Hepatic stellate cell (primary cell): ENCODE data around the gene PCLAF.
"Not testable (repeated sequence)": the region's sequence is repeated elsewhere in the genome, so short reads cannot be mapped to it uniquely, and the experiment has no call there.

Experiments
- DNase-seq: peaks from one replicate; pipeline ENCODE4 v3.0.0; 2011; ENCODE audit warnings: low spot score

The PCLAF gene

DNA sequence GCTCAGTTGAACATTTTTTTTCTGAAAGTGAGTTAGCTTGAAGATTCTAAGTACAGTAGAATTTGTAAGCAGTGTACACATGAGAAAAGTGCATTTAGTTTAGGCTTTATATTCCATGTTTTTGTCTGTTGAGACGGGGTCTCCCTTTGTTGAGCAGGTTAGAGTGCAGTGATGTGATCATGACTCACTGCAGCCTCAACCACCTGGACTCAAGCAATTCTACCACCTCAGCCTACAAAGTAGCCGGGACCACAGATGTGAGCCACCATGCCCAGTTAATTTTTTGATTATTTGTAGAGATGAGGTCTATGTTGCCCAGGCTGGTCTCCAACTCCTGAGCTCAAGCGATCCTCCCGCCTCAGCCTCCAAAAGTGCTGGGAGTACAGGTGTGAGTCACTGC is 20.0 kb downstream of the PCLAF start:
- DNase-seq = no peak

DNA sequence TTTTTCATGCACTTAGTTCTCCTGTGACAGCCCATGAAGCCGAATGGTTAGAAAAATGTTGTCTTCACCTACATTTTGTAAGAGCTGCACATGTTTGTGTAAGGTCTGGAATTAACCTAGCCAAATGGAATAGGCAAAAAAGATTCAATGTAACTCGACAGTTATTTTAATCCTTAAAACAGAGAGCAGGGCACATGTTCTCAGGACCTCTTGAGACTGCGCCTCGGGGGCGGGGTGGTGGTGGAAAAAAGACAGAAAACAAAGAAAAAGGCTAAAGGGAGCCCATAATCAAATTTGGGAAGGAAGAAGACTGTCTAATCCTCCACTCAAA is 24.6 kb downstream of the PCLAF start:
- no peak for DNase-seq

DNA sequence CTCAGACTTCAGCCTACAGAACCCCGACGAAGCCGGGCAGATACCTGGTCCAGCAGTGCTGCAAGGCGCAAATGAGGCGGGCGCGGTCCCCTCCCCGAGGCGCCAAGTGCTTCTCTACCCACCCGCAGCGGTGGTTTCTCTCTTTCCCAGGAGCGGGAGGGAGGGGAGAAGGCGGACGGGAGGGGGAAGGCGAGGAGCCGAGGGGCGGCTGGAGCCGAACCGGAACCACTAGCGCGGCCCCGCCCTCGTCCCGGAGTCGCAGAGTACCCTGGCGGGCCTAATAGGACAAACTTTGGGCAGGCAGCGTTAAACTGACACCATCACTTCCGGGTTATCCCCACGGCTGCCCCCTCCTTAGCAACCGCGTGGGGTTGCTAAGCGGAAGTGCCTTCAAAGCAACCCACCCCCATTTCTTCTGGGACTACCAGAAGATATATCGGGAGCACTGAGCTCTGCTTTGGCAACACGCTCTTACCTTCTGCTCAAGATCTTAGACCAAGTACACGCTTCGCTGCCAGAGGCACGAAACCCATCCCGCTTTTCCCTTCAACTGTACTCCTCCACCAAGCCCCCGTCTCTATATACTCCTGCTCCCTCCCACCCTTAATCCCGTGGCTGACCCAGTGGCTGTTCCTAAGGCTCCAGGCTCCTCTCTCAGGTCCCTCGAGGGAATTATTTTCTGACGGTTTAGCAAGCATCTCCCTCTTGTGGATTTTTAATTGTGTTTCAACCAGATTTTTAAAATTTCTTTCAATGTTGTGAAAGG is 25.1 kb downstream of the PCLAF start, which contains the start of gene CSNK1G1:
Gene CSNK1G1, minus strand, starts transcription at position 230 of the 766 bp plus-strand sequence. CDS start 55,674 bp downstream, outside the sequence.
- DNase-seq = peak; percentile 89

DNA sequence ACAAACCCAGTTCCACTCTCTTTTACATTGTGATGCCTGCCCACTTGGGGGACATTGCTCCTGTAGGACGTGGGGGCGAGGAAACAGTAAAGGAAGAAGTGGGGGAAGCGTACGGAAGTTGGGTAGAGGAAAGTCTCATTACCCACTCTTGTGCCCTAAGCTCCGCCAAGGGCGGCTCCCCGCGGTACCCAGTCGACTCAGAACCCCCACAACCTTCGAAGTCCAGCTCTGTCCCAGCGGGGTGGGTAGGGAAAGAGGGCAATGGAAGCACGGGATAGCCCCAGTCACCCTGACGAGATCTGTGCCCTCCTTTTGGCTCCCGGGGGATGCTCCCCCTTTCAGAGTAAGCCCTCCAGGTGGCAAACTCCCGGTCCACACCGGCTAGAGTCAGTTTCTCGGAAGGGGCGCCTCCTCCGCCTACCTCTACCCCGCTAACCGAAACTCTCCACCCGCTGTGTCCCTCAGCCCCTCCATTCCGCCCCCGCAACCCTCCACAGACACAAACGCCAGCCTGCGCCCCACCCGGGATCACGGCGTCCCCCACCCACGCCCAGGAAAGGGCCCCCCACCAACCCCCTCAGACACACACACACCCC is 25.8 kb downstream of the PCLAF start:
- no peak for DNase-seq

DNA sequence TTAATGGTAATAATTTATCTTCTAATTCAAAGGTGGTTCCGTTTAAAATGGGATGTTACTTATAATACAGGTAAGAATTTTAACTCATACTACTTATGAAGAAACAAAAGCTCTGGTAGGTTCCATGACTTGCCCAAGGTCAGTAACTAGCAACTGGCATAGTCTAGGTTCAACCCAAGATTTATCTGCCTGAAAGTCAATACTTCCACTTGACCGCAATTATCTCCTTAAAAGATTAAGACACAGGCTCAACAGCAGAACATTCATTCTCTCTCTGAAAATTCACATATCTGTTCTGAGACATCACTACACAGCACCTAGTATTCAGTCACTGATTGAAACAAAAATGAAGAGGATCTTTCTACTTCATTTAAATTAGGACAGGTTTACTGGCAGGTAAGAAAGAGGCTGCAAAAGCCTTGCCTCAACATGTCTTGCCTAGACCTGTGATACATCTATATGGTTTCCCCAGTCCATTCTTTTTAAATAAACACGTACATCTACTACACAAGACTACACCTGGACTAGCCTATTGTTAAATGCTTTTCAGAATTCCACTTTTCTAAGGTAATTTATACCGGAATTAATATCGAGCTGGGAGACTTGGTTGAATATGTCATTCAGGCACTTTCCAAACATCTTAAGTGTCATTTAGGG is 26.4 kb downstream of the PCLAF start:
- no peak for DNase-seq

DNA sequence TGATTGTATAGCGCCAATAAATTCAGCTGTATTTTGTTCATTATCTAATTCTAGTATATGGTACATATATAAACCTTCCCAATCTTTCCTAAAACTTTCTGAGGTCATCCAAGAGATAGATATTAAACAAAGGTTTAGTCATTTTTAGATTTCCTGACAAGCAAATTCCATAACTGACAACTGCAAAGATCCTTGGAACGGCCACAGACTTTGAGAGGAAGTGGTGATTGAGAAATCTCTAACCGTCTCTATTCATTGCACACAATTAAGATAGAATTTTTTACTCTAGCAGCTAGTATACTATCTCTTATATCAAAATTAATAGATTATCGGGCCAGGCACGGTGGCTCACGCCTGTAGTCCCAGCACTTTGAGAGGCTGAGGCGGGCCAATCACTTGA is 30.0 kb downstream of the PCLAF start:
- no peak for DNase-seq

DNA sequence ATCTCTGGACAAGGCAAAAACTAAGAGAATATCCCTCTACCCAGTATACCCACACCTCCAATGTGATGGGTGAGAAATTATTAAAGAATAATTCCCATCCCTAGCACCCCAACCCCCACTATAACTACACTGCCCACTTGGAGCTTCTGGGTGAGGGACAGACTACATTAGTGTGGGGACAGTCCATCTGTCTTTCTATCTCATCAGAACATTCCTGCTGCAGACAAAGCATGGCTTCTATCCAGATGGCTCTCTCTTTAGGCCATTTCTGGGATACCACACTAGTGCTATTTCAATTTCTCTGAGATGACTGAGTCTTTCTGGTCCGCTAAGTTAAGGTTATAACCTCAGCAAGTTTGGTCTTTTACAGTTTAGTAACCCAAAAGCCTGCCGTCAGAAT is 31.9 kb downstream of the PCLAF start:
- no peak for DNase-seq

DNA sequence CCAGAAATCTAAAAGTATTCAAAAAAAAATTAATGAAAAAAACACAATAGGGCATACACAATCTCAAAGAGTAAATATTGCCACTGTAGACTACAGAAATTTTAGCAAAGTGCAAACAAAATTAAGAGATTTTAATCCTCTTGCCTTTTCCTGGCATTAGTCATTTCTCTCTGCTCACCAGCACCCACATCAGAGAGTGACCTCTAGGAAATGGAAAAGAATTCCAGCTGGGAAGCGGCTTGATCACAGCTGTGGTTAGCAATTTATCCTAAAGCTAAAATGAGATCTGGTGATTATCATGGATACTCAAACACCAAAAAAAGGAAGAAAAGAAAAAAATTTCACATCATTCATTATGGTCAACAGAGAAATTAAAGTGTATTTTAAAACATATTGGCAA is 32.8 kb downstream of the PCLAF start:
- no peak for DNase-seq

DNA sequence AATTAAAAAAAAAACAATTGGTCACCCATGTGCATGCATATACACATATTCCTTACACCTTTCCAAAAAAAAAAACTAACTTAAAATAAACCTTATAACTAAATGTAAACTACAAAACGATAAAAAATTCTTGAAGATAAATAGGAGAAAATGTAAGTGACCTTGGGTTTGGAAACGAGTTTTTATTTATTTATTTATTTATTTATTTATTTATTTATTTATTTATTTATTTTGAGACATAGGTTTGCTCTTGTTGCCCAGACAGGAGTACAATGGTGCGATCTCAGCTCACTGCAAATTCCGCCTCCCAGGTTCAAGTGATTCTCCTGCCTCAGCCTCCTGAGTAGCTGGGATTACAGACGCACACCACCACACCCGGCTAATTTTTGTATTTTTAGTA is 35.0 kb downstream of the PCLAF start:
- DNase-seq = not testable (repeated sequence)

DNA sequence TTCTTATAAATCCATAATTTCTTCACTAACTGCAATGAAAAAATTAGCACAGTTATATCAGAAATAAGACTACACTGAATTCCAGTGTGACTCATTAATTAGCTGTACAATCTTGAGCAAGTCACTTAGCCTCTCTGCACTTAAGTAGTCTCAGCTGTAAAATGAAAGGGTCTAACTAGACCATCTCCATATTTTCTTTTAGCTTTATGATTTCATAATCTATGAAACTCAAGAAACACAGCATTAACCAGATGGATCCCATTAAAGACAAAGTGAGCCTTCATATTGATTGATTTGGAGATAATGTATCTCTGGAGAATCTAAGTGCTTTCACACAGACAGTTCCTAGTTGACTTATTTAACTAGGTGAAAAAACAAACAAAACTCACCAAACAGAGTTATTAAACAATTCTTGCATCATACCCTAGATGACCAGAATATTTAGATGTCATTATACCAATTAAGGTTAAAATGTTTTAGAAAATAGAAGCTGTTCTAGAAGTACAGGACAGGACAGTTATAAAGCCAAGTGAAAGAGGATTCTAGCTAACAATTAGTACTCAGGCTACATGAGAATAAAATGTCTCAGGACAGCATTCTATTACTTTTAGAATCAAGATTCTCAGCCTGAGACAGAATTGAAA is 36.5 kb downstream of the PCLAF start:
- no peak for DNase-seq

DNA sequence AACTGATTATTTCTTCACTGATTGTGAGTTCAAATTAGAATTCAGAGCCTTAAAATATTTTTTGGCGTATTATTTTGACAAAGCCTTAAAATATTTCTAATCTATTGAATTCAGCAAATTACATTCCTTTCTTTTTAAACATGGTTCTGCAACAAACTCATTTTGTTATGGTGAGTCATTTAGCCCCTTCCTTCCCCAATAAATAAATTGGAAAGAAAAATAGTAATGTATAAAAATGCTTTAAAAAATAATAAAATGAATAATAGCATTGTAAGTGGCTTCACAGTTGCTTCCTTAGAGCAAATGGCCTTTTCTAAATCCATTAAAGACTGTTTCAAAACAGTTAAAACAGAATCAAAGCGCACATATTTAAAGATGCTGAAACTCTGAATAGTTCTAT is 37.4 kb downstream of the PCLAF start:
- DNase-seq = no peak

DNA sequence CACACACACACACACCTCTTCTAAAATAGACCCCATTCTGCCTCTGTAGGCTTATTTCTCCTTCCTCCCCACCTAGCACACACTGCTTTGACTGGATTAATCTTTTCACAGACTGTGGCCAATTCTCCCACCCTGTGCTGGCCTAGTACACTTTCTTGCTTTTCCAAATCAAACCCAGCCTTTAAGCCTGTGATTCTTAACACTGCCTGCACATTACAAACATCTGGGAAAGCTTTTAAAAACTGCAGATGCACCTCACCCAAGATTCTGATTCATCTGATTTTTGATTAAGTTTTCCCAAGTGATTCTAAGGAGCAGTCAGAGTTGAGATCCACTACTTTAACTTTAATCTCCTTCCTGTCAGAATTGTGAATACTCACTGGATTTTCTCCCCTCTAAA is 38.0 kb downstream of the PCLAF start:
- no peak for DNase-seq

DNA sequence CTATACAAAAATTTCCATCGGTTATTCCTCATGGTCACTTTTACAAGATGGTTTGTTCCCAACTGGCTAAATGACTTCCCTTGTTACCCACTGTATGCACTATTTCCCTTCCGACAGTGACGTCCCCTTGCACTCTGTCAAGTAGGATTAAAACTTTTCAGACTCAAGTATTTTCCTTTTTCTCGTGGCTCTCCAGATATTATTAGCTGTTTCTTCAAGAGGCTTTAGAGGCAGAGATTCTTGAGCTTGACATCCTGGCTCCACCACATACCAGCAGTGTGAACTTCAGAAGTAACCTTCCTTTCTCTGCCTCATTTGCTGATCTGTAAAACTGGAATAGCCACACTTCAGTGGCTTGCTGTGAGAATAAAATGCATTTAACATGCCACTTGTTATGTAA is 39.3 kb downstream of the PCLAF start:
- no peak for DNase-seq

DNA sequence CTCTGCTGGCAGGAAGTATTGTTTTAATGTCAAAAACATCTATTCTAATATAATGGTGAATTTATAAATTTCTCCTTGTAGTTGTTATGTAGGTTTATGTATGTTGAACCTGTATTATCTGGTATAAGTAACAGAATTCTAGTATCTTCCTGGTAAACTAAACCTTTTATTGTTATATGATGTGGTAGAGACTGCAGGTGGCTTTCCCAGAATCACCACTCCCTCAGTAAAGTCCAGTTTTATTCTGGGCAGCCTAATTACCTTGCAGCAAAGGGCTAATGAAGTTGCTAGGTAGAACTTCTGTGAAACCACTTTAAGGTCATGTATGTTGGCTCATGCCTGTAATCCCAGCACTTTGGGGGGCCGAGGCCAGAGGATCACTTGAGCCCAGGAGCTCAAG is 40.9 kb downstream of the PCLAF start:
- no peak for DNase-seq

DNA sequence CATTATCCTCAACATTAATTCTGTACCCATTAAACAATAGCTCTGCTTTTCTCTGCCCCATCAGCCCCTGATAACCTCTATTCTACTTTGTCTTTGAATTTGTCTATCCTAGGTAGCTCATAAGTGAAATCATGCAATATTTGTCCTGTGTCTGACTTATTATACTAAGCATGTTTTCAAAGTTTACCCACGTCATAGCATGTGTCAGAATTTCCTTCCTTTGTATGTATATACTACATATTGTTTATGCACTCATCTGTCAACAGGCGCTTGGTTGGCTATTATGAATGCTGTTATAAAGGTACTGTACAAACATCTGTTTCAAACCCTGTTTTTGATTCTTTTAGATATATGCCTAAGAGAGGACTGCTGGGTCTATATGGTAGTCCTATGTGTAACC is 43.5 kb downstream of the PCLAF start:
- DNase-seq = no peak

DNA sequence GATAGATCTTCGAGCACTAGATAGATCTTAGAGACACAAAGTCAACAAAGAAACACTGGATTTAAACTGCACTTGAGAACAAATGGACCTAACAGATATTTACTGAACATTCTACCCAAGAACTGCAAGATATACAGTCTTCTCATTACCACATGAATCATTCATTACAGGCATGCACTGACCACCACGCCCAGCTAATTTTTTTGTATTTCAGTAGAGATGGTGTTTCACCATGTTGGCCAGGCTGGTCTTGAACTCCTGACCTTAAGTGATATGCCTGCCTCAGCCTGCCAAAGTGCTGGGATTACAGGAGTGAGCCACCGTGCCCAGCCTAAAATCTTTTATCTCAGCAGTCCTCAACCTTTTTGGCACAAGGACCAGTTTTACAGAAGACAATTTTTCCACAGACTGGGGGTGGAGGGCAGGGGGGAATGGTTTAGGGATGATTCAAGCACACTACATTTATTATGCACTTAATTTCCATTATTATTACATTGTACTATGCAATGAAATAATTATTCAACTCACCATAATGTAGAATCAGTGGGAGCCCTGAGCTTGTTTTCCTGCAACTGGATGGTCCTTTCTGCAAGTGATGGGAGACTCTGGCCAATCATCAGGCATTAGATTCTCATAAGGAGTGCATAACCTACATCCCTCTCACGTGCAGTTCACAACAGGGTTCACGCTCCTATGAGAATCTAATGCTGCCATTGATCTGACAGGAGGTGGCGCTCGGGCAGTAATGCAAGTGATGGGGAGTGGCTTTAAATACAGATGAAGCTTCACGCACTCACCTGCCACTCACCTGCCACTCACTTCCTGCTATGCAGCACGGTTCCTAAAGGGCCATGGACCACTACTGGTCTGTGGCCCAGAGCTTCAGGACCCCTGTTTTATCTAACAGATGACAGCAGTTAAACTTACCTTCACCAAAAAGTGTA is 47.0 kb downstream of the PCLAF start:
- no peak for DNase-seq

DNA sequence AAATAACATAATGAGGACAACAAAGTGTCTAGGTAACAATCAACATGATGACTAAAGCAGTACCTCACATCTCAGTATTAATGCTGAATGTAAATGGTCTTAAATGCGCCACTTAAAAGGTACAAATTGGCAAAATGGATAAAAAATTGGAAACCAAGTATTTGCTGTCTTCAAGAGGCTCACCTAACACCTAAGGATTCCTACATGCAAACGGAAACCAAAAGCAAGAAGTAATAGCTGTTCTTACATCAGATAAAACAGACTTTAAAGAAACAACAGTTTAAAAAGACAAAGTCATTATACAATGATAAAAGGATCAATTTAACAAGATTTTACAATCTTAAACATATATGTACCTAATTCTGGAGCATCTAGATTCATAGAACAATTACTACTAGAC is 47.7 kb downstream of the PCLAF start:
- DNase-seq = no peak

DNA sequence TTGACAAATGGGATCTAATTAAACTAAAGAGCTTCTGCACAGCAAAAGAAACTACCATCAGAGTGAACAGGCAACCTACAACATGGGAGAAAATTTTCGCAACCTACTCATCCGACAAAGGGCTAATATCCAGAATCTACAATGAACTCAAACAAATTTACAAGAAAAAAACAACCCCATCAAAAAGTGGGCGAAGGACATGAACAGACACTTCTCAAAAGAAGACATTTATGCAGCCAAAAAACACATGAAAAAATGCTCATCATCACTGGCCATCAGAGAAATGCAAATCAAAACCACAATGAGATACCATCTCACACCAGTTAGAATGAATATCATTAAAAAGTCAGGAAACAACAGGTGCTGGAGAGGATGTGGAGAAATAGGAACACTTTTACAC is 49.6 kb downstream of the PCLAF start:
- DNase-seq = not testable (repeated sequence)

DNA sequence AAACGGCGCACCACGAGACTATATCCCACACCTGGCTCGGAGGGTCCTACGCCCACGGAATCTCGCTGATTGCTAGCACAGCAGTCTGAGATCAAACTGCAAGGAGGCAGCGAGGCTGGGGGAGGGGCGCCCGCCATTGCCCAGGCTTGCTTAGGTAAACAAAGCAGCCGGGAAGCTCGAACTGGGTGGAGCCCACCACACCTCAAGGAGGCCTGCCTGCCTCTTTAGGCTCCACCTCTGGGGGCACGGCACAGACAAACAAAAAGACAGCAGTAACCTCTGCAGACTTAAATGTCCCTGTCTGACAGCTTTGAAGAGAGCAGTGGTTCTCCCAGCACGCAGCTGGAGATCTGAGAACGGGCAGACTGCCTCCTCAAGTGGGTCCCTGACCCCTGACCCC is 54.3 kb downstream of the PCLAF start:
- DNase-seq = not testable (repeated sequence)

DNA sequence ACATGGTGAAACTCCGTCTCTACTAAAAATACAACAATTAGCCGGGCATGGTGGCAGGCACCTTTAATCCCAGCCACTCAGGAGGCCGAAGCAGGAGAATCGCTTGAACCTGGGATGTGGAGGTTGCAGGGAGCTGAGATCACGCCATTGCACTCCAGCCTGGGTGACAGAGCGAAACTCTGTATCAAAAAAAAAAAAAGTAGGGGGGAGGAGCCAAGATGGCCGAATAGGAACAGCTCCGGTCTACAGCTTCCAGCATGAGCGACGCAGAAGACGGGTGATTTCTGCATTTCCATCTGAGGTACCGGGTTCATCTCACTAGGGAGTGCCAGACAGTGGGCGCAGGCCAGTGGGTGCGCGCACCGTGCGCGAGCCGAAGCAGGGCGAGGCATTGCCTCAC is 54.8 kb downstream of the PCLAF start:
- not testable (repeated sequence) for DNase-seq

DNA sequence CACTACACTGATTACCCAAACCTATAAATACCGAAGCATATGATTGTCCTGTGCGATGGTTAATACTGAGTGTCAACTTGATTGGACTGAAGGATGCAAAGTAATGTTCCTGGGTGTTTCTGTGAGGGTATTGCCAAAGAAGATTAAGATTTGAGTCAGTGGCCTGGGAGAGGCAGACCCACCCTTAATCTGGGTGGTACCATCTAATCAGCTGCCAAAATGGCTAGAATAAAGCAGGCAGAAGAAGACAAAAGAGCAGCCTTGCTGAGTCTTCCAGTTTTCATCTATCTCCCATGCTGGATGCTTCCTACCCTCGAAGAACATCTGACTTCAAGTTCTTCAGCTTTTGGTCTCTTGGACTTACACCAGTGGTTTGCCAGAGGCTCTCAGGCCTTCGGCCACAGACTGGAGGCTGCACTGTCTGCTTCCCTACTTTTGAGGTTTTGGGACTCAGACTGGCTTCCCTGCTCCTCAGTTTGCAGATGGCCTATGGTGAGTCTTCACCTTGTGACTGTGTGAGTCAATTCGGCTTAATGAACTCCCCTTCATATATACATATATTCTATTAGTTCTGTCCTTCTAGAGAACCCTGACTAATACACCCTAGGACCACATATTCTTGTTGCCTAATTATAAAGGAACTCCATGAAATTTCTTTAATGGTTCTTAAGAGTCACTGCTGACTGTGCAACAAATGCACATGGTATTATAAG is 56.9 kb downstream of the PCLAF start:
- DNase-seq = no peak
